Uterus (tissue), 4 donors: ENCODE results near the gene TMA7B. TPM values are rescaled to one million over a fixed set of nuclear protein-coding genes. Genes with fewer than 3 reads are reported as not detected.

Experiments used
- DNase-seq, 2 donors: peaks; one replicate each; pipeline ENCODE4 v3.0.0-alpha.2; 2019 to 2020
- H3K27ac ChIP-seq, 2 donors: fragments of 200-600 bp; sonication (generic); 1 replicate in 1 of 2; 2 replicates in 1 of 2; pipeline ENCODE4 v1.5.1; 2016 to 2018
- H3K27me3 ChIP-seq, 2 donors: fragments of 200-600 bp; sonication (generic); one replicate each; pipeline ENCODE4 v1.5.1; 2018 to 2019; ENCODE audit warnings: control low read depth in 1 of 2
- H3K36me3 ChIP-seq, 2 donors: fragments of 200-600 bp; sonication (generic); one replicate each; pipeline ENCODE4 v1.5.1; 2019; ENCODE audit warnings: control low read depth in 1 of 2
- H3K4me1 ChIP-seq, 2 donors: fragments of 200-600 bp; sonication (generic); one replicate each; pipeline ENCODE4 v1.5.1; 2018 to 2019; ENCODE audit warnings: control low read depth in 1 of 2
- H3K4me3 ChIP-seq, 2 donors: fragments of 200-600 bp; sonication (generic); 1 replicate in 1 of 2; 2 replicates in 1 of 2; pipeline ENCODE4 v1.5.1; 2018 to 2019; ENCODE audit warnings: mild to moderate bottlenecking in 1 of 2
- H3K9me3 ChIP-seq, 2 donors: fragments of 200-600 bp; sonication (generic); one replicate each; pipeline ENCODE4 v1.5.1; 2019; ENCODE audit warnings: control low read depth in 1 of 2
- POLR2A ChIP-seq, 2 donors: fragments of 450-650 bp; IDR thresholded peaks; one replicate each; pipeline ENCODE4 v1.6.1; 2016; ENCODE audit warnings: antibody characterized with exemption in 2 of 2, mild to moderate bottlenecking in 1 of 2, moderate library complexity in 1 of 2
- intact Hi-C: fragments of 100-400 bp; cut with DNase I; formaldehyde crosslinking; loops from one replicate; pipeline ENCODE4 v1.15.1; 2023; ENCODE audit warnings: low total_unique reads
- total RNA-seq, 4 donors: library from RNA; depleted of rRNA in 3 of 4; stranded (reverse); fragments of >200 nt in 3 of 4; gene quantifications; one replicate each; pipeline versions ENCODE4 v1.1.0 to v1.2.4, GENCODE V29; 2014 to 2023
- TF ChIP-seq, protein P1 (sequence below), 4 experiments: fragments of 200-600 bp in 2 of 4; fragments of 450-650 bp in 2 of 4; sonication (generic) in 2 of 4; IDR thresholded peaks; one replicate each; pipeline ENCODE4 v1.5.1; 2016 to 2019; ENCODE audit warnings: antibody characterized with exemption in 4 of 4, mild to moderate bottlenecking in 2 of 4, moderate library complexity in 1 of 4
- donor health status: DM: yes; HTN: yes; CAD: no.

Gene TMA7B
- total RNA-seq, 4 donors from 2014 or later: not detected

DNA sequence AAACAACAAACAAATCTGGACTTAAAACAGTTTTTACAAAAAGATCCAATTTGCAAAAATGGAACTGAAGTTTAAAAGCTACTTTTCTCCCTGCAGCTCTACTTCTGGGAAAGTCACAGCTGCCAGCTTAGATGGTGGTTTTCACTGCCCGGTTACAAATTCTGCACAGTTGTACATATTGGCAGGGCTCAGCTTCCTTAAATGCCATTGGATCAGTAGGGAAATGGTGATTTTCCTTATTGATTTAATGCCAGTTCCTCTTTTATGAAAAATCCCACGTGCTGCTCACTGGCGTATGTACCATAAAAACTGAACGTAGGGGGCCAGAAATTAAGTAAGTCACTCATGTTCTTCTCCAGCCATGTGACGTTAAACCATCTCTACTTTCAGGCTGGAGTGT lies 36.5 kb upstream of the TMA7B start:
- TF ChIP-seq, protein P1, sequence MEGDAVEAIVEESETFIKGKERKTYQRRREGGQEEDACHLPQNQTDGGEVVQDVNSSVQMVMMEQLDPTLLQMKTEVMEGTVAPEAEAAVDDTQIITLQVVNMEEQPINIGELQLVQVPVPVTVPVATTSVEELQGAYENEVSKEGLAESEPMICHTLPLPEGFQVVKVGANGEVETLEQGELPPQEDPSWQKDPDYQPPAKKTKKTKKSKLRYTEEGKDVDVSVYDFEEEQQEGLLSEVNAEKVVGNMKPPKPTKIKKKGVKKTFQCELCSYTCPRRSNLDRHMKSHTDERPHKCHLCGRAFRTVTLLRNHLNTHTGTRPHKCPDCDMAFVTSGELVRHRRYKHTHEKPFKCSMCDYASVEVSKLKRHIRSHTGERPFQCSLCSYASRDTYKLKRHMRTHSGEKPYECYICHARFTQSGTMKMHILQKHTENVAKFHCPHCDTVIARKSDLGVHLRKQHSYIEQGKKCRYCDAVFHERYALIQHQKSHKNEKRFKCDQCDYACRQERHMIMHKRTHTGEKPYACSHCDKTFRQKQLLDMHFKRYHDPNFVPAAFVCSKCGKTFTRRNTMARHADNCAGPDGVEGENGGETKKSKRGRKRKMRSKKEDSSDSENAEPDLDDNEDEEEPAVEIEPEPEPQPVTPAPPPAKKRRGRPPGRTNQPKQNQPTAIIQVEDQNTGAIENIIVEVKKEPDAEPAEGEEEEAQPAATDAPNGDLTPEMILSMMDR (IDR thresholded peaks at IDR 0.05): no peak
- TF ChIP-seq POLR2A (IDR thresholded peaks at IDR 0.05): no peak
- no peaks in the 10 kb centered on the region for H3K9me3 ChIP-seq
- H3K36me3 ChIP-seq: no peaks in the 10 kb centered on the region
- no peak overlapping the region for H3K4me3 ChIP-seq
- peaks cover 0 to 5% of the 10 kb centered on the region in 2 donors for H3K27me3 ChIP-seq
- DNase-seq: no peak
- no peaks in the 10 kb centered on the region for H3K4me1 ChIP-seq
- H3K27ac ChIP-seq: no peak overlapping the region
- intact Hi-C loops: no loop called here

DNA sequence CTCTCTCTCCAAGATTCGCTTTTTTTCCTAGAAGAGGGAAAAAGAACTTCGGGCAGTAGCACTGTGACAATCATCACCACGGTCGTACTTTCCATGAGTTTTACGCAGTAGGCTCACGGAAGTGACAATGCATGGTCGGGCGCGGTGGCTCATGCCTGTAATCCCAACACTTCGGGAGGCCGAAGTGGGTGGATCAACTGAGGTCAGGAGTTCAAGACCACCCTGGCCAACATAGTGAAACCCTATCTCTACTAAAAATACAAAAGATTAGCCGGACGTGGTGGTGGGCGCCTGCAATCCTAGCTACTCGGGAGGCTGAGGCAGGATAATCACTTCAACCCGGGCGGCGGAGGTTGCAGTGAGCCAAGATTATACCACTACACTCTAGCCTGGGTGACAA lies 35.9 kb upstream of the TMA7B start:
- TF ChIP-seq POLR2A (IDR thresholded peaks at IDR 0.05): no peak
- TF ChIP-seq, protein P1 (IDR thresholded peaks at IDR 0.05): no peak
- Histone ChIP-seq H3K36me3 (no peaks in the 10 kb centered on the region), H3K4me3 (no peak overlapping the region), H3K4me1 (no peaks in the 10 kb centered on the region), H3K27ac (no peak overlapping the region), H3K9me3 (no peaks in the 10 kb centered on the region), H3K27me3 (peaks cover 0 to 5% of the 10 kb centered on the region in 2 donors)
- intact Hi-C loops: no loop called here
- DNase-seq: no peak

DNA sequence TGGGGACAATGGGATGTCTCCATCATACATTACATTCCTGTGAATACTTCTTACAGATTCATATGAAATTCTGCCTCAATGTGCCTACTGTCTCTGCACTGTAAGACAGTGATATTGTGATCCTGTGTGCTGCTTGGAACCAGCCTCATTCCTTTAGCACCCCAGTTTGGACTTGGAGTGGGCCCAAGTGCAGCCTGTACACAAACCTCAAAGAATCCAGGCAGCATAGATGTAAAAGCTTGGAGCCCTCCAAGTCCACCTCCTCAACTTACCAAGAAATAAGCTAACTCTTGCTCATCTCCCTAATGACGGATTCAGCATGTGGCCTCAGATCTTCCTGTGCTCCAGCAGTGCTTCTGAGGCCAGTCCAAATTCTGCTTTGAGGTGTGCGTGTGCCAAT lies 34.9 kb upstream of the TMA7B start:
- no peaks in the 10 kb centered on the region for H3K36me3 ChIP-seq
- no peak for TF ChIP-seq POLR2A (IDR thresholded peaks at IDR 0.05)
- TF ChIP-seq, protein P1 (IDR thresholded peaks at IDR 0.05): no peak

DNA sequence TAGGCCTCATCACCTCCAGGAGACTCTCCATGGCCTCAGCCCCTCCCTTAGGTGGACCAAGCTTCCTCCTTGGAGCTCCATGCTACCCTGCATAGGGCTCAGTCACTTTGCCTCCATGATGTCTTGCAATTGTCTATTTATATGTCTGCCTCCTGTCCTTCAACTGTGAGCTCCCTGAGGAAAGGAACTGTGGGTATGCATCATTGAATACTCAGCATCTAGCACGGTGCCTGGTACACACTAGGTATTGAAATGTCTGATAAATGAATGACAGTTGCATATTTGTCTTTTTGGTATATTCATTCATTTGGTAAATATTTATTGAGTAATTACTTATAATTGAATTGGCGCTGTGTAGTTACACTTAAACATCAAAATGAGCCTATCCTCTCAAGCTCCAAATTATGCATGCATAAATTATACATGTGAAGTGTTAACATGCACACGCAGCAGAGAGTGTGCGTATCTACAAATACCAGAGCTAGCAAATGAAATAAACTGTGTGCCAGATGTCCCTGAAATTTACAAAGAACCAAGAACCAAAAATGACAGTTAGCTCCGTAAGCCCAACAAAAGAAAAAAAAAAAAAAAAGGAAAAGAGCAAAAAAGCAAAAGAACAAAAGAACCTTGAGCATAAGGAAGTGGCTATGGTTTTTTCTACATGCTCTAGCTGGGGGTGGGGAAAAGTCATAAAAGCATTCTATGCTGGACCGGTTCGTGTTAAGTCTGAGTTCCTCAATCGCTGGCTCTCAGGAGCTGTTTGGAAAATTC lies 34.1 kb upstream of the TMA7B start:
- no peak for DNase-seq
- no peak overlapping the region for H3K4me3 ChIP-seq
- H3K36me3 ChIP-seq: no peaks in the 10 kb centered on the region
- peaks cover 0 to 5% of the 10 kb centered on the region in 2 donors for H3K27me3 ChIP-seq
- no peak overlapping the region for H3K27ac ChIP-seq
- intact Hi-C loops: no loop called here
- H3K9me3 ChIP-seq: no peaks in the 10 kb centered on the region
- no peak for TF ChIP-seq POLR2A (IDR thresholded peaks at IDR 0.05)
- TF ChIP-seq, protein P1 (IDR thresholded peaks at IDR 0.05): no peak
- H3K4me1 ChIP-seq: no peaks in the 10 kb centered on the region

More for the DNA sequence above, 34.9 kb upstream of the TMA7B start:
- no peaks in the 10 kb centered on the region for H3K4me1 ChIP-seq
- intact Hi-C loops: no loop called here
- no peaks in the 10 kb centered on the region for H3K9me3 ChIP-seq
- DNase-seq: no peak
- no peak overlapping the region for H3K27ac ChIP-seq
- H3K27me3 ChIP-seq: peaks cover 0 to 5% of the 10 kb centered on the region in 2 donors
- no peak overlapping the region for H3K4me3 ChIP-seq

DNA sequence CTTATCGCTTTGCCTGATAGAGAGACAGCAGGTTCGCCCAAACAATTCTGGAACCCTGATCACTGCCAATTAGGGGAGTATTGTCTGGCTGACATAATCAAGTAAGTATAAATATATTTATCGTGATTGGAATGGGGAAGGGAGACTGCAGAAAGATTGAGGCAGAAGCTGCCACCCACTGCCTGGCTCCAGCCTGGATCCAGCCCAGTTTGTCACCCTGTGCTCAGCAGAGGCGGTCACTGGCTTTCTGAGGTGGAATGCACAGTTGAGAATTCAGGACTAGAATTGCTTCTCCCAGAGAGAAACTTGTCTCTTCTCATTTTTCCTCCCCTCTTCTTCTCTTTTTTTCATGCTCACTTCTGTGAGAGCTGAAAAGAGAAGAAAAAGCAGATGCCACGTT lies 33.4 kb upstream of the TMA7B start:
- Histone ChIP-seq H3K4me3 (no peak overlapping the region), H3K36me3 (no peaks in the 10 kb centered on the region), H3K9me3 (no peaks in the 10 kb centered on the region), H3K27ac (no peak overlapping the region), H3K27me3 (peaks cover 0 to 5% of the 10 kb centered on the region in 2 donors), H3K4me1 (no peaks in the 10 kb centered on the region)
- TF ChIP-seq, protein P1 (IDR thresholded peaks at IDR 0.05): no peak
- no peak for TF ChIP-seq POLR2A (IDR thresholded peaks at IDR 0.05)
- intact Hi-C loops: no loop called here
- DNase-seq: no peak
